Measurements from ENCODE around the gene TMEM101.
"Not testable (repeated sequence)": the region's sequence is repeated elsewhere in the genome, so short reads cannot be mapped to it uniquely, and the experiment has no call there.

Gene TMEM101

DNA sequence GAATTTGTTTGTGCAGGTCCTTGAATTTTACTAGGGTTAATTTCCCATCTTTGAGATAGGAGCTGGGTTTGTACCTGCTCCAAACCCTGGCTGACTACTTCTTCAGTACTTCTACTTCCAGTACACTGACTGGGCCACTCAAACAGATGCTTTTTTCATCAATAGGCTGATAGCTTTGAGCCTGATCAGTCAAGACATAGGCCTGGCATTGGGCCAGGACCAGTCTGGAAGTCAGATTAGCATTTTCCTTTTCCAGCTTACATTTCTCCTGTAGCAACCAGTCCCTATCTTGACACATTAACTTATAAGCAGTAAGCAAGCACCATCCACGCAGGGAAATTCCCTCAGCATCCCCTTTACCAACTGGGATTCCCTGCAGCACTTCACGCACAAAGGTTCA lies 7.5 kb upstream of the TMEM101 start:
- no peaks in the 10 kb centered on the region for H3K79me2 ChIP-seq (ENCODE audit: insufficient read depth, low read length)
- H3K4me3 ChIP-seq (ENCODE audit: low read length, poor library complexity, severe bottlenecking), result no peak overlapping the region
- no peak overlapping the region for H2AFZ ChIP-seq (ENCODE audit: low read length)
- H3K4me2 ChIP-seq (ENCODE audit: low read depth, low read length, poor library complexity, severe bottlenecking), result no peak overlapping the region
- no peak overlapping the region for H3K9ac ChIP-seq (ENCODE audit: low read depth, low read length, poor library complexity, severe bottlenecking)
- H3K9me3 ChIP-seq (ENCODE audit: insufficient read depth, low read depth, low read length), result no peaks in the 10 kb centered on the region
- no peaks in the 10 kb centered on the region for H3K27me3 ChIP-seq (ENCODE audit: insufficient read depth, low read length, poor library complexity, severe bottlenecking)
- TF ChIP-seq, protein P1, sequence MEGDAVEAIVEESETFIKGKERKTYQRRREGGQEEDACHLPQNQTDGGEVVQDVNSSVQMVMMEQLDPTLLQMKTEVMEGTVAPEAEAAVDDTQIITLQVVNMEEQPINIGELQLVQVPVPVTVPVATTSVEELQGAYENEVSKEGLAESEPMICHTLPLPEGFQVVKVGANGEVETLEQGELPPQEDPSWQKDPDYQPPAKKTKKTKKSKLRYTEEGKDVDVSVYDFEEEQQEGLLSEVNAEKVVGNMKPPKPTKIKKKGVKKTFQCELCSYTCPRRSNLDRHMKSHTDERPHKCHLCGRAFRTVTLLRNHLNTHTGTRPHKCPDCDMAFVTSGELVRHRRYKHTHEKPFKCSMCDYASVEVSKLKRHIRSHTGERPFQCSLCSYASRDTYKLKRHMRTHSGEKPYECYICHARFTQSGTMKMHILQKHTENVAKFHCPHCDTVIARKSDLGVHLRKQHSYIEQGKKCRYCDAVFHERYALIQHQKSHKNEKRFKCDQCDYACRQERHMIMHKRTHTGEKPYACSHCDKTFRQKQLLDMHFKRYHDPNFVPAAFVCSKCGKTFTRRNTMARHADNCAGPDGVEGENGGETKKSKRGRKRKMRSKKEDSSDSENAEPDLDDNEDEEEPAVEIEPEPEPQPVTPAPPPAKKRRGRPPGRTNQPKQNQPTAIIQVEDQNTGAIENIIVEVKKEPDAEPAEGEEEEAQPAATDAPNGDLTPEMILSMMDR (conservative IDR thresholded peaks at IDR 0.05; ENCODE audit: low read length), result no peak
- TF ChIP-seq EZH2phosphoT487 (IDR thresholded peaks at IDR 0.05; ENCODE audit: borderline replicate concordance), result no peak
- no peaks in the 10 kb centered on the region for H3K4me1 ChIP-seq (ENCODE audit: insufficient read depth, low read length, poor library complexity, severe bottlenecking)
- H4K20me1 ChIP-seq (ENCODE audit: insufficient read depth, low read length, poor library complexity, severe bottlenecking), result no peaks in the 10 kb centered on the region
- H3K36me3 ChIP-seq (ENCODE audit: insufficient read depth, low read length), result no peaks in the 10 kb centered on the region
- no peaks in the 10 kb centered on the region for H3F3A ChIP-seq (ENCODE audit: low read depth)
- H3K9me2 ChIP-seq (replicated peaks; ENCODE audit: low read depth, low read length), result no peaks in the 10 kb centered on the region

DNA sequence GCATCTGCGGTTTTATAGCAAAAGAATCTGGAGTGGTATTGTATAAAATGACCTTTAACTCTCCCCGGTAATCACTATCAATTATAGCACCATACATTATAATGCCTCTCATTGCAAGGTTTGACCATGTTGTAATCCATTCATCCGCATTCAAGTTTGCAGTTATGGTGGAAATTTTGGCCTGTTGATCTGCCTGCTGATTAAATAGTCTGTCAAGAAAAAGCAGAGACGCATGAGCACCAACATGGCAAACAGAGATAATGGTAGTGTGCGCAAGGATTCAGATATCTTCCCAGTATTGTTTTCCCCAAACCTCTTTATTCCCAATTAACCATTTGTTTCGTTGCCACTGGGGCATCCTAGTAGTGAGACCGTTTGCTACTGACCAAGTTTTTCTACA lies 6.5 kb upstream of the TMEM101 start:
- not testable (repeated sequence) for H3K4me3 ChIP-seq (ENCODE audit: low read length, poor library complexity, severe bottlenecking); H3K9ac ChIP-seq (ENCODE audit: low read depth, low read length, poor library complexity, severe bottlenecking); H3K79me2 ChIP-seq (ENCODE audit: insufficient read depth, low read length); H2AFZ ChIP-seq (ENCODE audit: low read length); H3K9me2 ChIP-seq (replicated peaks; ENCODE audit: low read depth, low read length); H3K27me3 ChIP-seq (ENCODE audit: insufficient read depth, low read length, poor library complexity, severe bottlenecking); H3K4me1 ChIP-seq (ENCODE audit: insufficient read depth, low read length, poor library complexity, severe bottlenecking); H3F3A ChIP-seq (ENCODE audit: low read depth); H4K20me1 ChIP-seq (ENCODE audit: insufficient read depth, low read length, poor library complexity, severe bottlenecking); H3K36me3 ChIP-seq (ENCODE audit: insufficient read depth, low read length); H3K4me2 ChIP-seq (ENCODE audit: low read depth, low read length, poor library complexity, severe bottlenecking); H3K9me3 ChIP-seq (ENCODE audit: insufficient read depth, low read depth, low read length)

DNA sequence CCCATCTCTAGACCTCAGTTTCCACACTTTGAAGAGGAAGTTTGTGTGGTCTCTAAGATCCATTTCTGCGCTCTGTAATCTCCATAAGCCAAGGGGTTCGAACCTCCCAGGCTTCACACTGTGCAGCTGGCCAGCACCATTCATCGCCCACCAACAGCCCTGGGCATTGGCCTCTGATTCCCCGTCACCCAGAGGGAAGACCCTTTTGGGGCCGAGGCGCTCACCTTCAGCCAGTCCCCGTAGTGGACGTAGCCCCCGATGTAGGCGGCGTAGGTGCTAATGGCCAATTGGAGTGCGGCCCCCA lies 678 bp downstream of the TMEM101 start:
- H3K4me1 ChIP-seq (ENCODE audit: insufficient read depth, low read length, poor library complexity, severe bottlenecking), result peaks cover 9% of the 10 kb centered on the region
- H3K4me3 ChIP-seq (ENCODE audit: low read length, poor library complexity, severe bottlenecking), result peak overlapping the region; percentile 97
- no peaks in the 10 kb centered on the region for H3K27me3 ChIP-seq (ENCODE audit: insufficient read depth, low read length, poor library complexity, severe bottlenecking)
- H3K9ac ChIP-seq (ENCODE audit: low read depth, low read length, poor library complexity, severe bottlenecking), result peak overlapping the region; percentile 91
- peak overlapping the region; percentile 89 for H3K4me2 ChIP-seq (ENCODE audit: low read depth, low read length, poor library complexity, severe bottlenecking)
- H3F3A ChIP-seq (ENCODE audit: low read depth), result no peaks in the 10 kb centered on the region
- peaks cover 11% of the 10 kb centered on the region; the same call in 1 of the 2 replicates for H3K79me2 ChIP-seq (ENCODE audit: insufficient read depth, low read length)
- H4K20me1 ChIP-seq (ENCODE audit: insufficient read depth, low read length, poor library complexity, severe bottlenecking), result no peaks in the 10 kb centered on the region
- H3K36me3 ChIP-seq (ENCODE audit: insufficient read depth, low read length), result no peaks in the 10 kb centered on the region
- TF ChIP-seq, protein P1 (conservative IDR thresholded peaks at IDR 0.05; ENCODE audit: low read length), result no peak
- no peak for TF ChIP-seq EZH2phosphoT487 (IDR thresholded peaks at IDR 0.05; ENCODE audit: borderline replicate concordance)
- no peak overlapping the region for H2AFZ ChIP-seq (ENCODE audit: low read length)
- no peaks in the 10 kb centered on the region for H3K9me2 ChIP-seq (replicated peaks; ENCODE audit: low read depth, low read length)
- no peaks in the 10 kb centered on the region for H3K9me3 ChIP-seq (ENCODE audit: insufficient read depth, low read depth, low read length)

DNA sequence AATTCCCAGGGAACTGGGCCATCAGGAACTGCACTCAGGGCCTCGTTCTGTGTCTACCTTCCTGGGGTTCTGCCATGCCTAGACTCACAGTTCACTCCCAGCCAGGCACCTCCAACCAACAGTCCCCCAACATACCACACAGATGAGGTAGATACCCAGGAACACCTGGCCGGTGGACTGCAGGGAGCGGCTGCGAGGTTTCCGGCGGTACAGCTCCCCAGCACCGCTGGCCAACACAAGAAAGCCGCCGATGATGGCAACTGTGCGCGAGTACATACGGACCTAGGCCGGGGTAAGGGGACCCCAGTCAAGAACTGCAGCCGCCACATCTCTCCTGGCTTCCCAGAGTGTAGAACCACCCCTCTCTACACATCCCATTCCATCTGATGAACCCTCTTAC lies 1.9 kb downstream of the TMEM101 start:
- H3K9me2 ChIP-seq (replicated peaks; ENCODE audit: low read depth, low read length), result no peaks in the 10 kb centered on the region
- H3K9me3 ChIP-seq (ENCODE audit: insufficient read depth, low read depth, low read length), result no peaks in the 10 kb centered on the region
- H3K9ac ChIP-seq (ENCODE audit: low read depth, low read length, poor library complexity, severe bottlenecking), result no peak overlapping the region
- H3K4me1 ChIP-seq (ENCODE audit: insufficient read depth, low read length, poor library complexity, severe bottlenecking), result peaks cover 11% of the 10 kb centered on the region
- H4K20me1 ChIP-seq (ENCODE audit: insufficient read depth, low read length, poor library complexity, severe bottlenecking), result no peaks in the 10 kb centered on the region
- H3K4me3 ChIP-seq (ENCODE audit: low read length, poor library complexity, severe bottlenecking), result no peak overlapping the region
- peak overlapping the region; percentile 16 for H3K4me2 ChIP-seq (ENCODE audit: low read depth, low read length, poor library complexity, severe bottlenecking)
- TF ChIP-seq EZH2phosphoT487 (IDR thresholded peaks at IDR 0.05; ENCODE audit: borderline replicate concordance), result no peak
- TF ChIP-seq, protein P1 (conservative IDR thresholded peaks at IDR 0.05; ENCODE audit: low read length), result no peak
- peaks cover 11% of the 10 kb centered on the region; the same call in 1 of the 2 replicates for H3K79me2 ChIP-seq (ENCODE audit: insufficient read depth, low read length)
- H3K27me3 ChIP-seq (ENCODE audit: insufficient read depth, low read length, poor library complexity, severe bottlenecking), result no peaks in the 10 kb centered on the region
- H3K36me3 ChIP-seq (ENCODE audit: insufficient read depth, low read length), result no peaks in the 10 kb centered on the region
- no peak overlapping the region for H2AFZ ChIP-seq (ENCODE audit: low read length)
- H3F3A ChIP-seq (ENCODE audit: low read depth), result no peaks in the 10 kb centered on the region
